ENCODE results near the gene PIK3IP1. TPM values are rescaled to one million over a fixed set of nuclear protein-coding genes. Genes with fewer than 3 reads are reported as not detected.
"Not testable (repeated sequence)": the region's sequence is repeated elsewhere in the genome, so short reads cannot be mapped to it uniquely, and the experiment has no call there.

PIK3IP1 gene
- total and polyA plus RNA-seq, 2 of the 8 experiments (the other 6 are each of a cell fraction or from before 2014, with no cell fraction given), result 1.00 to 1.3 TPM

DNA sequence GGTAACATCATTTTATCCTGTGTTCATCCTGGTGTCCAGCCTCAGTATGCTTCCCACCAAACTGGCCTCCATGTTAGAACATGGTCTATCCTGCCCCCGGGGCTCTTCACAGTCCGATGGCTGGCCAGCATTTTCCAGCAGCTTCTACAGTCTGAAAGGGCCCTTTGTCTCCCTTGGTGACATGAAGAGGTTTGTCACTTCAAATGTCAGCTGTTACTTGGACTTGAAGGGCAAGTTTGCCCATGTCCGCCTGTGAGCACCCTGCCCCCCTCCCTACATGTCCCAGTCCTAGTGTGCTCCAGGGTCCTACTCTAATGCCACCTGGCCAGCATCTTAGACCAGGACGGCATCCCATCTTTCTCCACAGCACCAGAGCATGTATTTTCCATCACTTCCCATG, 29.1 kb upstream of the PIK3IP1 start (continued):
- no peak for TF ChIP-seq NANOG (IDR thresholded peaks at IDR 0.05; ENCODE audit: insufficient read depth, low read depth, low read length, poor library complexity, severe bottlenecking)
- no peak for TF ChIP-seq SP1 (IDR thresholded peaks at IDR 0.05; ENCODE audit: low read depth, low read length)
- no peak for TF ChIP-seq SP2 (IDR thresholded peaks at IDR 0.05; ENCODE audit: low read length)
- no peak for TF ChIP-seq HDAC2 (IDR thresholded peaks at IDR 0.05; ENCODE audit: borderline replicate concordance in 1 of 2, low read depth in 2 of 2, low read length in 2 of 2)
- TF ChIP-seq POLR2AphosphoS5 (IDR thresholded peaks at IDR 0.05; ENCODE audit: low read depth, low read length), result no peak
- TF ChIP-seq SIRT6 (IDR thresholded peaks at IDR 0.05; ENCODE audit: low read length), result no peak

GRCh38 chr22:31314220-31314619, 21.9 kb upstream of the PIK3IP1 start:
- H4K20me1 ChIP-seq (replicated peaks in 1 of 2; ENCODE audit: control insufficient read depth in 1 of 2, insufficient read depth in 2 of 2, low read length in 2 of 2); H3K79me2 ChIP-seq (ENCODE audit: control insufficient read depth in 1 of 2, insufficient read depth in 2 of 2, low read length in 2 of 2); H3K56ac ChIP-seq (replicated peaks; ENCODE audit: insufficient read length, low read depth, low read length); H2BK20ac ChIP-seq (ENCODE audit: low read length); H3K4me2 ChIP-seq (ENCODE audit: insufficient read depth in 1 of 2, low read depth in 2 of 2, low read length in 2 of 2); H2AFZ ChIP-seq (ENCODE audit: low read length); H2BK5ac ChIP-seq (ENCODE audit: low read depth, low read length); H4K5ac ChIP-seq (ENCODE audit: insufficient read length, low read depth, low read length); H2BK120ac ChIP-seq (replicated peaks; ENCODE audit: low read depth, low read length); H3K14ac ChIP-seq (ENCODE audit: insufficient read length); H3K9me3 ChIP-seq (ENCODE audit: insufficient read depth in 2 of 2, low read depth in 1 of 2, low read length in 1 of 2); H3K9ac ChIP-seq (replicated peaks in 1 of 4; ENCODE audit: extremely low read depth in 1 of 4, low read depth in 3 of 4, low read length in 3 of 4); H3K36me3 ChIP-seq (ENCODE audit: control insufficient read depth in 2 of 4, insufficient read depth in 4 of 4, low read length in 3 of 4); H4K91ac ChIP-seq (replicated peaks; ENCODE audit: insufficient read length, low read length); H3K4me3 ChIP-seq (ENCODE audit: extremely low read depth in 1 of 4, insufficient read depth in 2 of 4, low read depth in 3 of 4, low read length in 4 of 4); H2AK5ac ChIP-seq (ENCODE audit: low read depth, low read length); H3K23me2 ChIP-seq (ENCODE audit: low read depth, low read length); DNase-seq (ENCODE audit: low read depth in 1 of 2, low spot score in 2 of 2); H3K4me1 ChIP-seq (replicated peaks in 1 of 4; ENCODE audit: control insufficient read depth in 3 of 4, insufficient read depth in 4 of 4, low read length in 3 of 4); H2BK12ac ChIP-seq (ENCODE audit: low read depth, low read length); H3K27me3 ChIP-seq (replicated peaks in 1 of 4; ENCODE audit: control insufficient read depth in 3 of 4, extremely low read depth in 1 of 4, insufficient read depth in 3 of 4, low read length in 3 of 4); H4K8ac ChIP-seq (ENCODE audit: extremely low read depth, insufficient read depth, low read length); FAIRE-seq; H2BK15ac ChIP-seq (ENCODE audit: low read length); H3K4ac ChIP-seq (replicated peaks; ENCODE audit: insufficient read length, low read depth, low read length); H3K79me1 ChIP-seq (ENCODE audit: low read depth, low read length); H3K18ac ChIP-seq (ENCODE audit: extremely low read depth, low read length); H3K27ac ChIP-seq (ENCODE audit: low read depth, low read length); H3K23ac ChIP-seq (ENCODE audit: insufficient read length): not testable (repeated sequence)
- WGBS, 2 experiments (ENCODE audit: extremely low coverage in 1 of 2, insufficient coverage in 1 of 2, insufficient read length in 1 of 2, insufficient replicate concordance in 2 of 2, low coverage in 1 of 2, low lambda C conversion rate in 2 of 2, missing lambda C conversion rate in 1 of 2), result 92% methylated on average over 1 of the region's 1 CpG; no CpG with 5 or more reads in 1 of the 2 experiments
- ChIA-PET POLR2A (ENCODE audit: partially characterized antibody) (interaction anchor here (1.1 to 3.3 kb wide), 8 partner anchors 9 to 33 kb away, joined by 3 to 14 read pairs (median 10); partner anchors contain the start of genes PATZ1 and PIK3IP1), CTCF (ENCODE audit: partially characterized antibody) (interaction anchor here (0.6 to 3.9 kb wide), 17 partner anchors 9 to 129 kb away, joined by 3 to 41 read pairs (median 7); partner anchors contain the start of genes LIMK2 and PIK3IP1)
